ENCODE measurements around the gene ZNF28. TPM values are rescaled to one million over a fixed set of nuclear protein-coding genes. Genes with fewer than 3 reads are reported as not detected.

The ZNF28 gene
- total and polyA plus RNA-seq, 9 of the 15 experiments (the other 6 are each of a cell fraction or from before 2014, with no cell fraction given), result 19.4 to 38.5 (median 31.5) TPM

DNA sequence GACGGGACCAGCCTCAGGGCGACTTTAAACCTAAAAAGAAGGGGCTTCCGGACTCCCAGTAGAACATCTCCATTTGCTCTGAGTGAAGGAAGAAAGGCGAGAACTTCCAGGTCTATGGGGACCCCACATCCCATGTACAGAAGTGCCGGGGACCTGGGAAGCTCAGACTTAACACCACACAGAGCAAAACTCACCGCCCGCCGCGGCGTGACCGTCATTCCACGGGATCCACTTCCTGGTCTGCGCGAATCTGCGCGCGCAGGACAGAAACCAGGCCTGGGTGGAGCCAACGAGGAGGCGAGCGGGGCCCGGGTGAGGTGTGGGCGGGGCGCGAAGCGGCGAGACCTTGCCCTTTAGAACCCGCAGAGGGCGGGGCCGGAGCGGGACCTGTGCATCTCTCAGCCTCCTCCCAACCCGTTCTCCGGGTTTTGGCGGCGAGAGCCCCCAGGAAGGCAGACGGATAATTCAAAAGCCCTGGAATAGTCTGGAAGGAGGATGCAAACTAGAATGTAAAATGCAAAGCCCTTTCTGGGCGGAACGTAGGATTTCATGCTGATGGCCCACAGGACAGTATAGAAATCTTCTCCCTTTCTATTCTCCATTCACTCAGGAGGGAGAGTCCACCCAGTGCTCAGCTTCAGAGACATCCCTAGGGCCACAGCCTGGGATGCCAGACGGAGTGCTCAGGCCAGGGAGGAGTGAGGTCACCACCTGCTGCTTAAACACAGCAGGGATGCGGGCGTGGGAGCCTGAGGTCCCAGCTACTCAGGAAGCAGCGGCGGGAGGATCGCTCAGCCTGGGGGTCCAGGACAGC is 36.2 kb upstream of the ZNF28 start, which contains the start of gene ZNF468 (continued):
- TF ChIP-seq, protein P1, sequence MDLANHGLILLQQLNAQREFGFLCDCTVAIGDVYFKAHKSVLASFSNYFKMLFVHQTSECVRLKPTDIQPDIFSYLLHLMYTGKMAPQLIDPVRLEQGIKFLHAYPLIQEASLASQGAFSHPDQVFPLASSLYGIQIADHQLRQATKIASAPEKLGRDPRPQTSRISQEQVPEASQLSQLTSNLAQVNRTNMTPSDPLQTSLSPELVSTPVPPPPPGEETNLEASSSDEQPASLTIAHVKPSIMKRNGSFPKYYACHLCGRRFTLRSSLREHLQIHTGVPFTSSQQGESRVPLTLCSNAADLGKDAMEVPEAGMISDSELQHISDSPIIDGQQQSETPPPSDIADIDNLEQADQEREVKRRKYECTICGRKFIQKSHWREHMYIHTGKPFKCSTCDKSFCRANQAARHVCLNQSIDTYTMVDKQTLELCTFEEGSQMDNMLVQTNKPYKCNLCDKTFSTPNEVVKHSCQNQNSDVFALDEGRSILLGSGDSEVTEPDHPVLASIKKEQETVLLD (IDR thresholded peaks at IDR 0.05), result 0 out of 2 replicates have a peak, but pooled peaks have one; percentile 22
- TF ChIP-seq, protein P2, sequence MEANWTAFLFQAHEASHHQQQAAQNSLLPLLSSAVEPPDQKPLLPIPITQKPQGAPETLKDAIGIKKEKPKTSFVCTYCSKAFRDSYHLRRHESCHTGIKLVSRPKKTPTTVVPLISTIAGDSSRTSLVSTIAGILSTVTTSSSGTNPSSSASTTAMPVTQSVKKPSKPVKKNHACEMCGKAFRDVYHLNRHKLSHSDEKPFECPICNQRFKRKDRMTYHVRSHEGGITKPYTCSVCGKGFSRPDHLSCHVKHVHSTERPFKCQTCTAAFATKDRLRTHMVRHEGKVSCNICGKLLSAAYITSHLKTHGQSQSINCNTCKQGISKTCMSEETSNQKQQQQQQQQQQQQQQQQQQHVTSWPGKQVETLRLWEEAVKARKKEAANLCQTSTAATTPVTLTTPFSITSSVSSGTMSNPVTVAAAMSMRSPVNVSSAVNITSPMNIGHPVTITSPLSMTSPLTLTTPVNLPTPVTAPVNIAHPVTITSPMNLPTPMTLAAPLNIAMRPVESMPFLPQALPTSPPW (CRISPR knock-in tag; IDR thresholded peaks at IDR 0.05), result peak; percentile 22; the same call in 1 of the 2 replicates
- 0 out of 2 replicates have a peak, but pooled peaks have one; percentile 23 for TF ChIP-seq CXXC5 (CRISPR knock-in tag; IDR thresholded peaks at IDR 0.05)
- TF ChIP-seq PHF8 (IDR thresholded peaks at IDR 0.05; ENCODE audit: borderline replicate concordance, low read length), result peak; percentile 51; the same call in 1 of the 2 replicates
- peak in 1 of 3 experiments; percentile 21 for TF ChIP-seq YY1 (IDR thresholded peaks at IDR 0.05; ENCODE audit: borderline replicate concordance in 1 of 3, control insufficient read depth in 1 of 3, extremely low read depth in 1 of 3, insufficient read depth in 3 of 3, insufficient read length in 1 of 3, insufficient replicate concordance in 2 of 3, low read depth in 1 of 3, low read length in 2 of 3)
- TF ChIP-seq POLR2B (IDR thresholded peaks at IDR 0.05; ENCODE audit: low read depth, partially characterized antibody), result peak; percentile 49
- TF ChIP-seq, protein P3, sequence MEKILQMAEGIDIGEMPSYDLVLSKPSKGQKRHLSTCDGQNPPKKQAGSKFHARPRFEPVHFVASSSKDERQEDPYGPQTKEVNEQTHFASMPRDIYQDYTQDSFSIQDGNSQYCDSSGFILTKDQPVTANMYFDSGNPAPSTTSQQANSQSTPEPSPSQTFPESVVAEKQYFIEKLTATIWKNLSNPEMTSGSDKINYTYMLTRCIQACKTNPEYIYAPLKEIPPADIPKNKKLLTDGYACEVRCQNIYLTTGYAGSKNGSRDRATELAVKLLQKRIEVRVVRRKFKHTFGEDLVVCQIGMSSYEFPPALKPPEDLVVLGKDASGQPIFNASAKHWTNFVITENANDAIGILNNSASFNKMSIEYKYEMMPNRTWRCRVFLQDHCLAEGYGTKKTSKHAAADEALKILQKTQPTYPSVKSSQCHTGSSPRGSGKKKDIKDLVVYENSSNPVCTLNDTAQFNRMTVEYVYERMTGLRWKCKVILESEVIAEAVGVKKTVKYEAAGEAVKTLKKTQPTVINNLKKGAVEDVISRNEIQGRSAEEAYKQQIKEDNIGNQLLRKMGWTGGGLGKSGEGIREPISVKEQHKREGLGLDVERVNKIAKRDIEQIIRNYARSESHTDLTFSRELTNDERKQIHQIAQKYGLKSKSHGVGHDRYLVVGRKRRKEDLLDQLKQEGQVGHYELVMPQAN (IDR thresholded peaks at IDR 0.05; ENCODE audit: borderline replicate concordance), result peak; percentile 27; the same call in 1 of the 2 replicates
- TF ChIP-seq POLR2G (IDR thresholded peaks at IDR 0.05; ENCODE audit: low read depth, low read length), result peak; percentile 75
- TF ChIP-seq POLR2AphosphoS5 (IDR thresholded peaks at IDR 0.05; ENCODE audit: control insufficient read depth, insufficient read depth, low read depth, low read length), result peak; percentile 69
- TF ChIP-seq KDM5B (IDR thresholded peaks at IDR 0.05; ENCODE audit: insufficient replicate concordance, low read depth, low read length), result peak; percentile 53
- TF ChIP-seq ELF1 (tag; IDR thresholded peaks at IDR 0.05), result peak; percentile 86
- TF ChIP-seq L3MBTL2 (IDR thresholded peaks at IDR 0.05), result peak; percentile 33; the same call in 1 of the 2 replicates

Measured in K562 (cell line).